ENCODE results near the gene TOMM5. TPM values are rescaled to one million over a fixed set of nuclear protein-coding genes. Genes with fewer than 3 reads are reported as not detected.

TOMM5 gene
- total and polyA plus RNA-seq, 2 of the 4 experiments (the other 2 are of a cell fraction) = 159 to 206 TPM

GRCh38 chr9:37622462-37622861, 30.1 kb upstream of the TOMM5 start:
- dilution Hi-C loops (cut with HindIII; ENCODE audit: low sequenced_read_pairs, unreplicated experiment) (no loop called here), in situ Hi-C loops (cut with MboI; ENCODE audit: low sequenced_read_pairs) (no loop called here), intact Hi-C loops (cut with micrococcal nuclease) (no loop called here)
- Histone ChIP-seq H3K56ac (ENCODE audit: extremely low read depth, insufficient read depth, low read length) (no peak overlapping the region), H3K9me3 (ENCODE audit: control insufficient read depth, insufficient read depth, low read length) (no peaks in the 10 kb centered on the region), H2AK9ac (replicated peaks; ENCODE audit: low read depth, low read length, poor library complexity) (no peak overlapping the region), H3K18ac (ENCODE audit: low read depth, low read length) (no peak overlapping the region), H2BK20ac (ENCODE audit: low read depth, low read length) (no peak overlapping the region), H3K4me2 (ENCODE audit: low read depth, low read length) (no peak overlapping the region), H2BK120ac (ENCODE audit: low read depth, low read length) (no peak overlapping the region), H3K4ac (ENCODE audit: low read depth, low read length) (no peak overlapping the region), H2BK15ac (ENCODE audit: low read depth, low read length) (no peak overlapping the region), H4K5ac (ENCODE audit: low read depth, low read length) (no peak overlapping the region), H3K9ac (ENCODE audit: low read depth, low read length) (no peak overlapping the region), H4K20me1 (ENCODE audit: insufficient read depth, low read length) (no peaks in the 10 kb centered on the region), H3K9me1 (ENCODE audit: insufficient read depth, low read length) (peaks cover 3% of the 10 kb centered on the region), H3K4me1 (ENCODE audit: control insufficient read depth, insufficient read depth, low read length) (peaks cover 4% of the 10 kb centered on the region), H3K23ac (ENCODE audit: low read depth, low read length) (no peak overlapping the region), H4K91ac (ENCODE audit: insufficient read depth, low read depth, low read length) (no peak overlapping the region), H2AFZ (replicated peaks; ENCODE audit: low read length, poor library complexity) (no peak overlapping the region), H3K79me1 (ENCODE audit: low read depth in 1 of 2, low read length in 2 of 2) (no peaks in the 10 kb centered on the region), H3K4me3 (ENCODE audit: insufficient read depth, low read depth, low read length) (no peak overlapping the region), H3K27ac (ENCODE audit: insufficient read depth, low read length) (no peak overlapping the region), H4K8ac (ENCODE audit: low read depth in 2 of 2, low read length in 2 of 2) (no peak overlapping the region), H2AK5ac (ENCODE audit: low read depth, low read length) (no peak overlapping the region), H3K27me3 (ENCODE audit: control insufficient read depth, insufficient read depth, low read length) (peaks cover 5% of the 10 kb centered on the region), H3K14ac (replicated peaks; ENCODE audit: low read depth, low read length) (no peak overlapping the region), H2BK5ac (ENCODE audit: low read depth, low read length, poor library complexity, severe bottlenecking) (no peak overlapping the region), H3K36me3 (ENCODE audit: control insufficient read depth, insufficient read depth, low read length) (no peaks in the 10 kb centered on the region)
- ATAC-seq (ENCODE audit: low read depth) = no peak
- no peak for TF ChIP-seq FOS (IDR thresholded peaks at IDR 0.05; ENCODE audit: low read depth, low read length)
- TF ChIP-seq MAZ (IDR thresholded peaks at IDR 0.05; ENCODE audit: borderline replicate concordance, low read depth, low read length) = no peak
- TF ChIP-seq CHD1 (IDR thresholded peaks at IDR 0.05; ENCODE audit: low read depth, low read length) = no peak
- no peak for TF ChIP-seq ELK1 (IDR thresholded peaks at IDR 0.05; ENCODE audit: borderline replicate concordance, low read depth, low read length)
- TF ChIP-seq USF2 (IDR thresholded peaks at IDR 0.05; ENCODE audit: low read depth, low read length) = no peak
- TF ChIP-seq CTCF (conservative IDR thresholded peaks at IDR 0.05; ENCODE audit: low read depth, low read length) = no peak
- no peak for TF ChIP-seq POLR2A (IDR thresholded peaks at IDR 0.05; ENCODE audit: low read depth, low read length)
- no peak for TF ChIP-seq BHLHE40 (IDR thresholded peaks at IDR 0.05; ENCODE audit: low read depth, low read length)
- TF ChIP-seq RFX5 (IDR thresholded peaks at IDR 0.05; ENCODE audit: low read depth, low read length) = no peak
- no peak for TF ChIP-seq NFE2L2 (IDR thresholded peaks at IDR 0.05; ENCODE audit: low read depth, low read length)
- no peak for TF ChIP-seq RAD21 (IDR thresholded peaks at IDR 0.05; ENCODE audit: low read length)
- TF ChIP-seq MAFK (IDR thresholded peaks at IDR 0.05; ENCODE audit: low read depth, low read length) = no peak
- TF ChIP-seq MXI1 (IDR thresholded peaks at IDR 0.05; ENCODE audit: borderline replicate concordance, low read depth, low read length) = no peak
- no peak for TF ChIP-seq CEBPB (IDR thresholded peaks at IDR 0.05; ENCODE audit: low read depth, low read length)
- CTCF ChIA-PET = interaction anchor here (0.6 kb wide), 1 partner anchor 59 kb away, joined by 5 read pairs; no protein-coding TSS in a partner anchor
- POLR2A ChIA-PET (ENCODE audit: unreplicated experiment) = no interaction called here
- no TSS peak for BruUV-seq (replicated peaks)
- peak; percentile 32 for DNase-seq
- WGBS, 2 experiments (ENCODE audit: extremely low coverage in 2 of 2, insufficient read length in 1 of 2) = no CpG with 5 or more reads among the region's 4 CpGs
